HEK293 (cell line): ENCODE measurements around the gene FCN1.

ENCODE experiments used
- CTCF ChIA-PET: fragments of 350-600 bp; formaldehyde crosslinking; extraction: SDS; loops from one replicate; lab custom pipeline; 2021; ENCODE audit warnings: antibody characterized with exemption; lab: Yijun Ruan, JAX
- POLR2A ChIA-PET: fragments of 300-600 bp; formaldehyde crosslinking; extraction: SDS; loops from one replicate; lab custom pipeline; 2020; ENCODE audit warnings: antibody characterized with exemption, inconsistent platforms; lab: Yijun Ruan, JAX
- H3K27ac ChIP-seq: fragments of 200-500 bp; sonication (Bioruptor generic); 2 replicates; pipeline ENCODE4 v1.5.1; 2014; ENCODE audit warnings: low read depth, low read length, control low read depth, inconsistent platforms; ENCODE audit errors: extremely low read depth
- H3K36me3 ChIP-seq, 2 experiments: fragments of 200-500 bp in 1 of 2; sonication (Bioruptor generic) in 1 of 2; 1 replicate in 1 of 2; 2 replicates in 1 of 2; pipeline ENCODE4 v1.5.1; 2014 to 2017; ENCODE audit warnings: inconsistent platforms in 2 of 2, low read length in 2 of 2; ENCODE audit not compliant: control insufficient read depth in 2 of 2, insufficient read depth in 1 of 2
- H3K4me1 ChIP-seq: fragments of 200-500 bp; sonication (Bioruptor generic); 2 replicates; pipeline ENCODE4 v1.5.1; 2014; ENCODE audit warnings: mild to moderate bottlenecking, low read length, inconsistent platforms; ENCODE audit not compliant: control insufficient read depth, insufficient read depth
- H3K4me3 ChIP-seq: 2 replicates; pipeline ENCODE4 v1.5.1; 2011; ENCODE audit warnings: low read depth, mild to moderate bottlenecking, control low read depth, low read length, moderate library complexity
- H3K9me3 ChIP-seq: fragments of 200-500 bp; sonication (Bioruptor generic); 2 replicates; pipeline ENCODE4 v1.5.1; 2014; ENCODE audit warnings: low read depth, low read length, inconsistent platforms; ENCODE audit not compliant: control insufficient read depth, insufficient read depth
- GLIS2 ChIP-seq: fragments of 450-650 bp; formaldehyde crosslinking; IDR thresholded peaks from 2 replicates; pipeline ENCODE4 v1.5.1; 2016; ENCODE audit warnings: missing biosample characterization, missing genetic modification characterization
- SP2 ChIP-seq: fragments of 450-650 bp; formaldehyde crosslinking; IDR thresholded peaks from 2 replicates; pipeline ENCODE4 v1.5.1; 2016; ENCODE audit warnings: missing biosample characterization, missing genetic modification characterization
- ZNF16 ChIP-seq: fragments of 450-650 bp; formaldehyde crosslinking; IDR thresholded peaks from 2 replicates; pipeline ENCODE4 v1.5.1; 2016; ENCODE audit warnings: low read depth, missing biosample characterization, missing genetic modification characterization
- ZNF248 ChIP-seq: fragments of 450-650 bp; formaldehyde crosslinking; IDR thresholded peaks from 2 replicates; pipeline ENCODE4 v1.5.1; 2017; ENCODE audit warnings: missing biosample characterization, missing genetic modification characterization
- ZNF302 ChIP-seq: fragments of 450-650 bp; formaldehyde crosslinking; IDR thresholded peaks from 2 replicates; pipeline ENCODE4 v1.5.1; 2016; ENCODE audit warnings: missing biosample characterization, missing genetic modification characterization, low read depth
- ZNF354C ChIP-seq: fragments of 450-650 bp; formaldehyde crosslinking; IDR thresholded peaks from 2 replicates; pipeline ENCODE4 v1.5.1; 2016; ENCODE audit warnings: missing biosample characterization, missing genetic modification characterization, low read depth, borderline replicate concordance
- ZNF510 ChIP-seq: fragments of 450-650 bp; formaldehyde crosslinking; IDR thresholded peaks from 2 replicates; pipeline ENCODE4 v1.5.1; 2018; ENCODE audit warnings: mild to moderate bottlenecking, missing genetic modification characterization, missing biosample characterization; ENCODE audit not compliant: insufficient replicate concordance
- ZNF530 ChIP-seq: fragments of 450-650 bp; formaldehyde crosslinking; IDR thresholded peaks from 2 replicates; pipeline ENCODE4 v1.5.1; 2016; ENCODE audit warnings: low read depth, missing biosample characterization, missing genetic modification characterization
- ZNF560 ChIP-seq: fragments of 450-650 bp; formaldehyde crosslinking; IDR thresholded peaks from 2 replicates; pipeline ENCODE4 v1.5.1; 2017; ENCODE audit warnings: missing biosample characterization, missing genetic modification characterization, borderline replicate concordance
- ZNF561 ChIP-seq: fragments of 450-650 bp; IDR thresholded peaks from 2 replicates; pipeline ENCODE4 v1.5.1; 2018; ENCODE audit warnings: missing biosample characterization, missing genetic modification characterization, borderline replicate concordance
- ZNF585B ChIP-seq: fragments of 450-650 bp; formaldehyde crosslinking; IDR thresholded peaks from 2 replicates; pipeline ENCODE4 v1.5.1; 2016; ENCODE audit warnings: missing biosample characterization, missing genetic modification characterization
- ZNF596 ChIP-seq: fragments of 450-650 bp; IDR thresholded peaks from 2 replicates; pipeline ENCODE4 v1.5.0; 2018; ENCODE audit warnings: missing biosample characterization, mild to moderate bottlenecking, missing genetic modification characterization, moderate library complexity
- ZNF629 ChIP-seq: fragments of 450-650 bp; formaldehyde crosslinking; IDR thresholded peaks from 2 replicates; pipeline ENCODE4 v1.5.1; 2017; ENCODE audit warnings: missing biosample characterization, missing genetic modification characterization
- ZNF791 ChIP-seq: fragments of 450-650 bp; formaldehyde crosslinking; IDR thresholded peaks from 2 replicates; pipeline ENCODE4 v1.5.1; 2016; ENCODE audit warnings: missing biosample characterization, missing genetic modification characterization
- TF ChIP-seq, protein P1 (sequence below): fragments of 450-650 bp; formaldehyde crosslinking; IDR thresholded peaks from 2 replicates; pipeline ENCODE4 v1.5.1; 2017; ENCODE audit warnings: missing biosample characterization, missing genetic modification characterization
- TF ChIP-seq, protein P2 (sequence below): fragments of 450-650 bp; formaldehyde crosslinking; IDR thresholded peaks from 2 replicates; pipeline ENCODE4 v1.5.1; 2016; ENCODE audit warnings: missing biosample characterization, missing genetic modification characterization
- TF ChIP-seq, protein P3 (sequence below): fragments of 450-650 bp; formaldehyde crosslinking; IDR thresholded peaks from 2 replicates; pipeline ENCODE4 v1.5.1; 2017; ENCODE audit warnings: missing biosample characterization, missing genetic modification characterization
- TF ChIP-seq, protein P4 (sequence below): fragments of 450-650 bp; formaldehyde crosslinking; IDR thresholded peaks from 2 replicates; pipeline ENCODE4 v1.5.1; 2016; ENCODE audit warnings: missing biosample characterization, missing genetic modification characterization
- TF ChIP-seq, protein P5 (sequence below): fragments of 450-650 bp; formaldehyde crosslinking; IDR thresholded peaks from 2 replicates; pipeline ENCODE4 v1.5.1; 2017; ENCODE audit warnings: missing biosample characterization, mild to moderate bottlenecking, missing genetic modification characterization, moderate library complexity
- TF ChIP-seq, protein P6 (sequence below): fragments of 450-650 bp; formaldehyde crosslinking; conservative IDR thresholded peaks from 2 replicates; pipeline ENCODE4 v1.5.1; 2016; ENCODE audit warnings: low read depth, missing biosample characterization, missing genetic modification characterization

The FCN1 gene

DNA sequence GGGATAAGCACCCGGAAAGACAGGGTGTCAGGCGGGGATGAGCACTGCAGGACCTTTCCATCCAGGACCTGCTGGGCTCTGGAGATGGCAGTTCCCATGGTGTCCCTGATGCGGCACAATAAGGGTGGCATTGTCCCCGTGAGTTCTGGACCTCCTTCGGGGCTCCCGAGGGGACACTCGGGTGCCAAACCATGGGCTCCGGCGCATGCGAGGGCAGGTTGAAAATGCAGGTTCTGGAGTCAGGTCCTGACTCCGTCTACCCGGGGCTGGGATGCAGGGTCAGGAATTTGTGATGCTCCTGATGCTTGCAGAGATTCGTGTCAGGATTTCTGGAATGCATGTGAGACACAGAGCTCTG lies 36.4 kb downstream of the FCN1 start:
- H3K4me3 ChIP-seq: no peak overlapping the region
- TF ChIP-seq ZNF560 (tag by site-specific recombination): no peak
- no peak for TF ChIP-seq ZNF791 (tag by site-specific recombination)
- TF ChIP-seq, protein P1, sequence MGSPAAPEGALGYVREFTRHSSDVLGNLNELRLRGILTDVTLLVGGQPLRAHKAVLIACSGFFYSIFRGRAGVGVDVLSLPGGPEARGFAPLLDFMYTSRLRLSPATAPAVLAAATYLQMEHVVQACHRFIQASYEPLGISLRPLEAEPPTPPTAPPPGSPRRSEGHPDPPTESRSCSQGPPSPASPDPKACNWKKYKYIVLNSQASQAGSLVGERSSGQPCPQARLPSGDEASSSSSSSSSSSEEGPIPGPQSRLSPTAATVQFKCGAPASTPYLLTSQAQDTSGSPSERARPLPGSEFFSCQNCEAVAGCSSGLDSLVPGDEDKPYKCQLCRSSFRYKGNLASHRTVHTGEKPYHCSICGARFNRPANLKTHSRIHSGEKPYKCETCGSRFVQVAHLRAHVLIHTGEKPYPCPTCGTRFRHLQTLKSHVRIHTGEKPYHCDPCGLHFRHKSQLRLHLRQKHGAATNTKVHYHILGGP (tag by site-specific recombination): no peak
- TF ChIP-seq, protein P2, sequence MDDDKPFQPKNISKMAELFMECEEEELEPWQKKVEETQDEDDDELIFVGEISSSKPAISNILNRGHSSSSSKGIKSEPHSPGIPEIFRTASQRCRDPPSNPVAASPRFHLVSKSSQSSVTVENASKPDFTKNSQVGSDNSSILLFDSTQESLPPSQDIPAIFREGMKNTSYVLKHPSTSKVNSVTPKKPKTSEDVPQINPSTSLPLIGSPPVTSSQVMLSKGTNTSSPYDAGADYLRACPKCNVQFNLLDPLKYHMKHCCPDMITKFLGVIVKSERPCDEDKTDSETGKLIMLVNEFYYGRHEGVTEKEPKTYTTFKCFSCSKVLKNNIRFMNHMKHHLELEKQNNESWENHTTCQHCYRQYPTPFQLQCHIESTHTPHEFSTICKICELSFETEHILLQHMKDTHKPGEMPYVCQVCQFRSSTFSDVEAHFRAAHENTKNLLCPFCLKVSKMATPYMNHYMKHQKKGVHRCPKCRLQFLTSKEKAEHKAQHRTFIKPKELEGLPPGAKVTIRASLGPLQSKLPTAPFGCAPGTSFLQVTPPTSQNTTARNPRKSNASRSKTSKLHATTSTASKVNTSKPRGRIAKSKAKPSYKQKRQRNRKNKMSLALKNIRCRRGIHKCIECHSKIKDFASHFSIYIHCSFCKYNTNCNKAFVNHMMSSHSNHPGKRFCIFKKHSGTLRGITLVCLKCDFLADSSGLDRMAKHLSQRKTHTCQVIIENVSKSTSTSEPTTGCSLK (tag by site-specific recombination): no peak
- no peak for TF ChIP-seq ZNF629
- no peak for TF ChIP-seq ZNF16 (tag by site-specific recombination)
- TF ChIP-seq ZNF510 (tag by site-specific recombination): no peak
- no peak for TF ChIP-seq ZNF561 (tag by site-specific recombination)
- no peak for TF ChIP-seq SP2 (tag by site-specific recombination)
- TF ChIP-seq, protein P3, sequence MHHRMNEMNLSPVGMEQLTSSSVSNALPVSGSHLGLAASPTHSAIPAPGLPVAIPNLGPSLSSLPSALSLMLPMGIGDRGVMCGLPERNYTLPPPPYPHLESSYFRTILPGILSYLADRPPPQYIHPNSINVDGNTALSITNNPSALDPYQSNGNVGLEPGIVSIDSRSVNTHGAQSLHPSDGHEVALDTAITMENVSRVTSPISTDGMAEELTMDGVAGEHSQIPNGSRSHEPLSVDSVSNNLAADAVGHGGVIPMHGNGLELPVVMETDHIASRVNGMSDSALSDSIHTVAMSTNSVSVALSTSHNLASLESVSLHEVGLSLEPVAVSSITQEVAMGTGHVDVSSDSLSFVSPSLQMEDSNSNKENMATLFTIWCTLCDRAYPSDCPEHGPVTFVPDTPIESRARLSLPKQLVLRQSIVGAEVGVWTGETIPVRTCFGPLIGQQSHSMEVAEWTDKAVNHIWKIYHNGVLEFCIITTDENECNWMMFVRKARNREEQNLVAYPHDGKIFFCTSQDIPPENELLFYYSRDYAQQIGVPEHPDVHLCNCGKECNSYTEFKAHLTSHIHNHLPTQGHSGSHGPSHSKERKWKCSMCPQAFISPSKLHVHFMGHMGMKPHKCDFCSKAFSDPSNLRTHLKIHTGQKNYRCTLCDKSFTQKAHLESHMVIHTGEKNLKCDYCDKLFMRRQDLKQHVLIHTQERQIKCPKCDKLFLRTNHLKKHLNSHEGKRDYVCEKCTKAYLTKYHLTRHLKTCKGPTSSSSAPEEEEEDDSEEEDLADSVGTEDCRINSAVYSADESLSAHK (tag by site-specific recombination): no peak
- TF ChIP-seq ZNF585B (tag by site-specific recombination): no peak
- TF ChIP-seq ZNF248: no peak
- TF ChIP-seq, protein P4, sequence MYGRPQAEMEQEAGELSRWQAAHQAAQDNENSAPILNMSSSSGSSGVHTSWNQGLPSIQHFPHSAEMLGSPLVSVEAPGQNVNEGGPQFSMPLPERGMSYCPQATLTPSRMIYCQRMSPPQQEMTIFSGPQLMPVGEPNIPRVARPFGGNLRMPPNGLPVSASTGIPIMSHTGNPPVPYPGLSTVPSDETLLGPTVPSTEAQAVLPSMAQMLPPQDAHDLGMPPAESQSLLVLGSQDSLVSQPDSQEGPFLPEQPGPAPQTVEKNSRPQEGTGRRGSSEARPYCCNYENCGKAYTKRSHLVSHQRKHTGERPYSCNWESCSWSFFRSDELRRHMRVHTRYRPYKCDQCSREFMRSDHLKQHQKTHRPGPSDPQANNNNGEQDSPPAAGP: no peak
- TF ChIP-seq, protein P5, sequence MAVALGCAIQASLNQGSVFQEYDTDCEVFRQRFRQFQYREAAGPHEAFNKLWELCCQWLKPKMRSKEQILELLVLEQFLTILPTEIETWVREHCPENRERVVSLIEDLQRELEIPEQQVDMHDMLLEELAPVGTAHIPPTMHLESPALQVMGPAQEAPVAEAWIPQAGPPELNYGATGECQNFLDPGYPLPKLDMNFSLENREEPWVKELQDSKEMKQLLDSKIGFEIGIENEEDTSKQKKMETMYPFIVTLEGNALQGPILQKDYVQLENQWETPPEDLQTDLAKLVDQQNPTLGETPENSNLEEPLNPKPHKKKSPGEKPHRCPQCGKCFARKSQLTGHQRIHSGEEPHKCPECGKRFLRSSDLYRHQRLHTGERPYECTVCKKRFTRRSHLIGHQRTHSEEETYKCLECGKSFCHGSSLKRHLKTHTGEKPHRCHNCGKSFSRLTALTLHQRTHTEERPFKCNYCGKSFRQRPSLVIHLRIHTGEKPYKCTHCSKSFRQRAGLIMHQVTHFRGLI (tag by site-specific recombination): no peak
- no peak for TF ChIP-seq ZNF530 (tag by site-specific recombination)
- no peak for TF ChIP-seq GLIS2 (tag by site-specific recombination)
- TF ChIP-seq ZNF596: no peak
- TF ChIP-seq ZNF302 (tag by site-specific recombination): no peak
- TF ChIP-seq, protein P6, sequence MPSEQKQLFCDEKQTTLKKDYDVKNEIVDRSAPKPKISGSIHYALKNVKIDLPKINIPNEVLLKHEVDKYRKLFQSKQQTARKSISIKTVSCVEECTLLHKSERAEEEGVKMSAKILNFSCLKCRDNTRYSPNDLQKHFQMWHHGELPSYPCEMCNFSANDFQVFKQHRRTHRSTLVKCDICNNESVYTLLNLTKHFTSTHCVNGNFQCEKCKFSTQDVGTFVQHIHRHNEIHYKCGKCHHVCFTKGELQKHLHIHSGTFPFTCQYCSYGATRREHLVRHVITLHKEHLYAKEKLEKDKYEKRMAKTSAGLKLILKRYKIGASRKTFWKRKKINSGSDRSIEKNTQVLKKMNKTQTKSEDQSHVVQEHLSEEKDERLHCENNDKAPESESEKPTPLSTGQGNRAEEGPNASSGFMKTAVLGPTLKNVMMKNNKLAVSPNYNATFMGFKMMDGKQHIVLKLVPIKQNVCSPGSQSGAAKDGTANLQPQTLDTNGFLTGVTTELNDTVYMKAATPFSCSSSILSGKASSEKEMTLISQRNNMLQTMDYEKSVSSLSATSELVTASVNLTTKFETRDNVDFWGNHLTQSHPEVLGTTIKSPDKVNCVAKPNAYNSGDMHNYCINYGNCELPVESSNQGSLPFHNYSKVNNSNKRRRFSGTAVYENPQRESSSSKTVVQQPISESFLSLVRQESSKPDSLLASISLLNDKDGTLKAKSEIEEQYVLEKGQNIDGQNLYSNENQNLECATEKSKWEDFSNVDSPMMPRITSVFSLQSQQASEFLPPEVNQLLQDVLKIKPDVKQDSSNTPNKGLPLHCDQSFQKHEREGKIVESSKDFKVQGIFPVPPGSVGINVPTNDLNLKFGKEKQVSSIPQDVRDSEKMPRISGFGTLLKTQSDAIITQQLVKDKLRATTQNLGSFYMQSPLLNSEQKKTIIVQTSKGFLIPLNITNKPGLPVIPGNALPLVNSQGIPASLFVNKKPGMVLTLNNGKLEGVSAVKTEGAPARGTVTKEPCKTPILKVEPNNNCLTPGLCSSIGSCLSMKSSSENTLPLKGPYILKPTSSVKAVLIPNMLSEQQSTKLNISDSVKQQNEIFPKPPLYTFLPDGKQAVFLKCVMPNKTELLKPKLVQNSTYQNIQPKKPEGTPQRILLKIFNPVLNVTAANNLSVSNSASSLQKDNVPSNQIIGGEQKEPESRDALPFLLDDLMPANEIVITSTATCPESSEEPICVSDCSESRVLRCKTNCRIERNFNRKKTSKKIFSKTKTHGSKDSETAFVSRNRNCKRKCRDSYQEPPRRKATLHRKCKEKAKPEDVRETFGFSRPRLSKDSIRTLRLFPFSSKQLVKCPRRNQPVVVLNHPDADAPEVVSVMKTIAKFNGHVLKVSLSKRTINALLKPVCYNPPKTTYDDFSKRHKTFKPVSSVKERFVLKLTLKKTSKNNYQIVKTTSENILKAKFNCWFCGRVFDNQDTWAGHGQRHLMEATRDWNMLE: no peak
- no peak for TF ChIP-seq ZNF354C
- H3K9me3 ChIP-seq: no peaks in the 10 kb centered on the region
- H3K27ac ChIP-seq: no peak overlapping the region
- ChIA-PET POLR2A (no interaction called here), CTCF (interaction anchor here (0.7 kb wide), 1 partner anchor 103 kb away, joined by 3 read pairs; no protein-coding TSS in a partner anchor)
- no peaks in the 10 kb centered on the region for H3K4me1 ChIP-seq
- no peaks in the 10 kb centered on the region for H3K36me3 ChIP-seq
